Panc1 (cell line): ENCODE data around the gene NTRK3.

Source experiments
- POLR2AphosphoS5 ChIP-seq: IDR thresholded peaks from 2 replicates; pipeline ENCODE4 v1.6.1; 2012; ENCODE audit warnings: mild to moderate bottlenecking, low read depth, low read length, moderate library complexity
- SIN3A ChIP-seq: IDR thresholded peaks from 2 replicates; pipeline ENCODE4 v1.6.1; 2012; ENCODE audit warnings: low read depth, mild to moderate bottlenecking, low read length, moderate library complexity, borderline replicate concordance; ENCODE audit not compliant: insufficient read depth
- TF ChIP-seq, protein P1 (sequence below): fragments of 450-650 bp; IDR thresholded peaks from 2 replicates; pipeline ENCODE4 v1.5.1; 2017; ENCODE audit warnings: mild to moderate bottlenecking

DNA sequence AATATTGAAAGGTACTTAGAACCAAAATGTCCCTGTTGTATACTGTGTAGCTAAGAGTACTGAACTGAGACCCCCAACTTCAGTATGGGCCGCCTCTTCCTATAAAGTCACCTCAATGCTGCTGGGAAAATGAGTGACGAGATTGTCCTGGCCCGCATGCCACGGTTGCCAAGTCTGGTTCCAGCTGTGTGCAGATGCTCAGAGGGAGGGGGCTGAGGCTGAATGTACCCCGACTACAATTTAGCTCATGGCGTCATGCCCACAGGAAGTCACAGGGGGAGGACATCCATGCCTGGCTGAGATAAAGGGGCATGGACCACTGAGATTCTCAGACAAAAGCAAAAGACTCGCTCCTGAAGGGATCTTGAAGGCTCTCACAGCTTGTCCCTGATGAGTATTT lies 271.1 kb downstream of the NTRK3 start:
- TF ChIP-seq, protein P1, sequence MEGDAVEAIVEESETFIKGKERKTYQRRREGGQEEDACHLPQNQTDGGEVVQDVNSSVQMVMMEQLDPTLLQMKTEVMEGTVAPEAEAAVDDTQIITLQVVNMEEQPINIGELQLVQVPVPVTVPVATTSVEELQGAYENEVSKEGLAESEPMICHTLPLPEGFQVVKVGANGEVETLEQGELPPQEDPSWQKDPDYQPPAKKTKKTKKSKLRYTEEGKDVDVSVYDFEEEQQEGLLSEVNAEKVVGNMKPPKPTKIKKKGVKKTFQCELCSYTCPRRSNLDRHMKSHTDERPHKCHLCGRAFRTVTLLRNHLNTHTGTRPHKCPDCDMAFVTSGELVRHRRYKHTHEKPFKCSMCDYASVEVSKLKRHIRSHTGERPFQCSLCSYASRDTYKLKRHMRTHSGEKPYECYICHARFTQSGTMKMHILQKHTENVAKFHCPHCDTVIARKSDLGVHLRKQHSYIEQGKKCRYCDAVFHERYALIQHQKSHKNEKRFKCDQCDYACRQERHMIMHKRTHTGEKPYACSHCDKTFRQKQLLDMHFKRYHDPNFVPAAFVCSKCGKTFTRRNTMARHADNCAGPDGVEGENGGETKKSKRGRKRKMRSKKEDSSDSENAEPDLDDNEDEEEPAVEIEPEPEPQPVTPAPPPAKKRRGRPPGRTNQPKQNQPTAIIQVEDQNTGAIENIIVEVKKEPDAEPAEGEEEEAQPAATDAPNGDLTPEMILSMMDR = no peak
- TF ChIP-seq SIN3A (no peak), POLR2AphosphoS5 (no peak)
